WTC11 (cell line): ENCODE results near the gene TTC28.

ENCODE experiments used
- ATF6 ChIP-seq: sonication (generic); formaldehyde crosslinking; IDR thresholded peaks from 2 replicates; pipeline ENCODE4 v1.8.1; 2023; ENCODE audit warnings: mild to moderate bottlenecking, missing genetic modification reagents
- CREM ChIP-seq: sonication (generic); formaldehyde crosslinking; IDR thresholded peaks from 2 replicates; pipeline ENCODE4 v1.8.1; 2022; ENCODE audit warnings: mild to moderate bottlenecking, missing genetic modification reagents, moderate library complexity
- CTCF ChIP-seq: fragments of 200-600 bp; IDR thresholded peaks from 2 replicates; pipeline ENCODE4 v1.8.0; 2022; ENCODE audit warnings: antibody characterized with exemption
- FOXP4 ChIP-seq: sonication (generic); formaldehyde crosslinking; IDR thresholded peaks from 2 replicates; pipeline ENCODE4 v1.8.0; 2022; ENCODE audit warnings: mild to moderate bottlenecking, missing genetic modification reagents
- HMGXB4 ChIP-seq: sonication (generic); formaldehyde crosslinking; IDR thresholded peaks from 2 replicates; pipeline ENCODE4 v1.8.1; 2023; ENCODE audit warnings: mild to moderate bottlenecking, moderate library complexity, missing genetic modification reagents
- MAX ChIP-seq: sonication (generic); formaldehyde crosslinking; IDR thresholded peaks from 2 replicates; pipeline ENCODE4 v1.8.0; 2022; ENCODE audit warnings: mild to moderate bottlenecking, missing genetic modification reagents
- NFATC4 ChIP-seq: fragments of 250-450 bp; sonication (Bioruptor Pico); IDR thresholded peaks from 2 replicates; pipeline ENCODE4 v1.9.0; 2021; ENCODE audit warnings: mild to moderate bottlenecking
- NFE2L1 ChIP-seq: sonication (generic); formaldehyde crosslinking; IDR thresholded peaks from 2 replicates; pipeline ENCODE4 v1.8.1; 2023; ENCODE audit warnings: missing genetic modification reagents
- NR2C2 ChIP-seq: sonication (generic); formaldehyde crosslinking; IDR thresholded peaks from 2 replicates; pipeline ENCODE4 v1.8.0; 2022; ENCODE audit warnings: mild to moderate bottlenecking, missing genetic modification reagents
- PREB ChIP-seq: sonication (generic); formaldehyde crosslinking; IDR thresholded peaks from 2 replicates; pipeline ENCODE4 v1.8.1; 2022; ENCODE audit warnings: mild to moderate bottlenecking, missing genetic modification reagents, moderate library complexity, borderline replicate concordance
- SP1 ChIP-seq: sonication (generic); formaldehyde crosslinking; conservative IDR thresholded peaks from 2 replicates; pipeline ENCODE4 v1.8.1; 2022; ENCODE audit warnings: missing genetic modification reagents
- TEAD1 ChIP-seq: sonication (generic); formaldehyde crosslinking; IDR thresholded peaks from 2 replicates; pipeline ENCODE4 v1.8.0; 2022; ENCODE audit warnings: mild to moderate bottlenecking, missing genetic modification reagents
- ZNF138 ChIP-seq: sonication (generic); formaldehyde crosslinking; conservative IDR thresholded peaks from 2 replicates; pipeline ENCODE4 v1.8.1; 2022; ENCODE audit warnings: mild to moderate bottlenecking, moderate library complexity, missing genetic modification reagents

- no peak for TF ChIP-seq CTCF
- no peak for TF ChIP-seq NFATC4 (CRISPR knock-in tag)
- no peak for TF ChIP-seq PREB (CRISPR knock-in tag)
- TF ChIP-seq MAX (CRISPR knock-in tag) = no peak
- TF ChIP-seq NFE2L1 (CRISPR knock-in tag) = no peak
- no peak for TF ChIP-seq HMGXB4
- no peak for TF ChIP-seq ATF6 (CRISPR knock-in tag)
- TF ChIP-seq TEAD1 (CRISPR knock-in tag) = no peak
- no peak for TF ChIP-seq CREM (CRISPR knock-in tag)
- TF ChIP-seq ZNF138 (CRISPR knock-in tag) = no peak
- no peak for TF ChIP-seq SP1 (CRISPR knock-in tag)
- no peak for TF ChIP-seq NR2C2 (CRISPR knock-in tag)
- TF ChIP-seq FOXP4 (CRISPR knock-in tag) = no peak
Measured at GRCh38 chr22:28025333-28025732, 654.3 kb downstream of the TTC28 start.
